Measurements from ENCODE around the gene IFNA17.
"Not testable (repeated sequence)": the region's sequence is repeated elsewhere in the genome, so short reads cannot be mapped to it uniquely, and the experiment has no call there.

IFNA17 gene

DNA sequence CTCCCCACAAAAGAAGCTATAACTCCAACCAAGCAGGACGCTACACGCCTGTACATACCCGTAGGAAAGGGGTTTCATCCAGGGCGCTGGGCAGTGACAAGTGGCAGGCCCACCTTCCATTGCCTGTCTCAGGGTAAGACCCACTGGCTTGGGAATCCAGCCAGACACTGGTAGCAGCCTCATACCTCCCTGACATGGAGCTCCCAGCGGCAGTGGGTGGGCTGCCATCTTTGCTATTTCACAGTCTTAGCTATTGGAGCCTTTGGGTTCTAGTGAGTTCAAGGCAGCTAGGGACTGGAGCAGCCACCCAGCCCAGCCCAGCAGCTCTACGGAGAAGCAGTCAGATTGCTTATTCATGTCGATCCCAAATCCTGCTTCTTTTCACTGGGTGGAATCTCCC lies 17.7 kb downstream of the IFNA17 start:
- no peak for DNase-seq

DNA sequence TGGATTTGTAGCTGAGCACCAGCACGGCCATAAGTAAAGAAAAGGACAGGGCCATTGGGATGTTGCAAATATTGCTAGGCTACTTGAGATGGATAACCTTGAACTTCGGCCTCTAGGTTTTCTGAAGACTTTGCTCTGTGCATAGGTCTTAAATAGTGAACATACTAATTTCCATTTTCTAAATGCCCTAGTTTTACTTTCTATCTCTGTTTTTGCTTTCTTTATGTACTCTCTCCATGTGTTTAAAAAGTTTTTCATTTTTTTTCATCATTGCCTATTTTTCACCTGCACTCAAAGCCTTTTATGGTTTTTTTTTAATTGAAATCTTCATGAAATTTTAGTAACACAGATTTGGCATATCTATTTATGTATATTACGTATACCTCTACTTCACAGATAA lies 21.0 kb downstream of the IFNA17 start, which contains the start of gene IFNA10:
Gene IFNA10 (minus strand): TSS at position 101 of the 400 bp plus-strand sequence. CDS start 46 bp downstream, at position 55.
- DNase-seq, result not testable (repeated sequence)

DNA sequence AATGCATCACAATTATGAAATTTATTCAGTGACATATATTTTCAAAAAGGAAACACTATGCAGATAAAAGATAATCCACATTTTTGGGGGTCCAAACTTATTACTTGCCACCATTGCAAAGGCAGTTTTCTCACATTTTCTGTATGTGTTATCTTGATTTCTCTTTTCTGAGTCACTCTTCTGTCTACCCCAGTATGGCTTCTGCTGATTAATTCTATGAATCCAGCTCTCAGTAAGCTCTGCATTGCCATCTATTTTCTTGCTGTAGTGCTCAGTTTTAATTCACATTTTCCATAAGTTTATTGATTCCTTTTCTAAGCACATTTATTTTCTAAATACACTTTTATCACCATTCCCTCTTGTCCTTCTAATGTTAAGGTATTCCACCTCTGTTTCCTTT lies 22.8 kb downstream of the IFNA17 start:
- no peak for DNase-seq

DNA sequence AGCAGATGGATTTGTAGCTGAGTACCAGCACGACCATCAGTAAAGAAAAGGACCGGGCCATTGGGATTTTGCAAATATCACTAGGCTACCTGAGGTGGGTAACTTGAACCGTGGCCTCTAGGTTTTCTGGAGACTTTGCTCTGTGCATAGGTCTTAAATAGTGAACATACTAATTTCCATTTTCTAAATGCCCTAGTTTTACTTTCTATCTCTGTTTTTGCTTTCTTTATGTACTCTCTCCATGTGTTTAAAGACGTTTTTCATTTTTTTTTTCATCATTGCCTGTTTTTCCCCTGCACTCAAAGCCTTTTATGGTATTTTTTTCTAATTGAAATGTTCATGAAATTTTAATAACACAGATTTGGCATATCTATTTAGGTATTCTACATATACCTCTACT lies 25.9 kb downstream of the IFNA17 start, which contains the start of gene IFNA7:
Gene IFNA7 (minus strand): TSS at position 101 of the 400 bp plus-strand sequence. CDS start 40 bp downstream, at position 61.
- DNase-seq, result not testable (repeated sequence)

DNA sequence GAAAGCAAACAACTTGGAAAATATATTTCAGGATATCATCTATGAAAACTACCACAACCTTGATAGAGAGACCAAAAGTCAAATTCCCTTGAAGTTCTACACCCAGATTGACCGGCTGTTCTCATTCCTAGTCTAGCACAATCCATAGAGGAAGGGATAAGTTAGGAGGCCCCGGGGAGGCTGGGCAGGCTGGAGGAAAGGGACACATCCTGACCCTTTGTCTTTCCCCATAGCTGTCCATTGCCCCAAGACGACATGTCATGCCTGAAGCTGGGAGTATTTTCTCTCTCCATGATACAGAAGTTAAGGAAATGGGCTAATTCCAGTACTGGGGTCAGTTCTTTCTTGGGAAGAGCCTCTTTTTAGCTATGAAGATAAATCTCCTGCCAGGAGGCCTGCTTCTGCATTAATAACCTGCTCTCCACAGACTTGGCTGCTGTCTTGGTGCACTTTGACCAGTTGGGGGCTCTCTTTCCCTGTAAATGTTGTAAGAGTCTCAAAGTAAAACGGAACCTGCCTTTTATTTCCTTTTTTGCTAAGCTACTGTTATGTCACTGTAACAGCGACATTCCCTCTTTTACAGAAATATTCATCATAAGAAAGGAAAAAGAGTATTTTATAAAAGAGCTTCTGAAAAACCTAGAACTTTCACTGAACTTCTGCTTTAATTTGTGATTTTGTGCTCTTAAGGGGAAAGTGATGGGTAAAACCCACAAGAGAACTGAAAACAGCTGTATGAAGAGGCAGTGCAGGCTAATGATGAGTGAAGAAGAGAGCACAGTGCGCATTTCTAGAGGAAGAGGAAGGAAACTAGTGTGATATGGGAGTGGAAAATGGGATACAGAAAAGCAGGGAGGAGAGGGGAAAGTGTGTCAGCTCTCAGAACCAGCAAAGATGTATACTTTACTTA lies 32.9 kb downstream of the IFNA17 start:
- DNase-seq, result peak; percentile 22

DNA sequence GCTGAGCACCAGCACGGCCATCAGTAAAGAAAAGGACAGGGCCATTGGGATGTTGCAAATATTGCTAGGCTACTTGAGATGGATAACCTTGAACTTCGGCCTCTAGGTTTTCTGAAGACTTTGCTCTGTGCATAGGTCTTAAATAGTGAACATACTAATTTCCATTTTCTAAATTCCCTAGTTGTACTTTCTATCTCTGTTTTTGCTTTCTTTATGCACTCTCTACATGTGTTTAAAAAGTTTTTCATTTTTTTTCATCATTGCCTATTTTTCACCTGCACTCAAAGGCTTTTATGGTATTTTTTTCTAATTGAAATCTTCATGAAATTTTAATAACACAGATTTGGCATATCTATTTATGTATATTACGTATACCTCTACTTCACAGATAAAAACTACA lies 40.5 kb downstream of the IFNA17 start, which contains the start of gene IFNA4:
Gene IFNA4 (minus strand): TSS at position 101 of the 400 bp plus-strand sequence. CDS start 56 bp downstream, at position 45.
- not testable (repeated sequence) for DNase-seq

DNA sequence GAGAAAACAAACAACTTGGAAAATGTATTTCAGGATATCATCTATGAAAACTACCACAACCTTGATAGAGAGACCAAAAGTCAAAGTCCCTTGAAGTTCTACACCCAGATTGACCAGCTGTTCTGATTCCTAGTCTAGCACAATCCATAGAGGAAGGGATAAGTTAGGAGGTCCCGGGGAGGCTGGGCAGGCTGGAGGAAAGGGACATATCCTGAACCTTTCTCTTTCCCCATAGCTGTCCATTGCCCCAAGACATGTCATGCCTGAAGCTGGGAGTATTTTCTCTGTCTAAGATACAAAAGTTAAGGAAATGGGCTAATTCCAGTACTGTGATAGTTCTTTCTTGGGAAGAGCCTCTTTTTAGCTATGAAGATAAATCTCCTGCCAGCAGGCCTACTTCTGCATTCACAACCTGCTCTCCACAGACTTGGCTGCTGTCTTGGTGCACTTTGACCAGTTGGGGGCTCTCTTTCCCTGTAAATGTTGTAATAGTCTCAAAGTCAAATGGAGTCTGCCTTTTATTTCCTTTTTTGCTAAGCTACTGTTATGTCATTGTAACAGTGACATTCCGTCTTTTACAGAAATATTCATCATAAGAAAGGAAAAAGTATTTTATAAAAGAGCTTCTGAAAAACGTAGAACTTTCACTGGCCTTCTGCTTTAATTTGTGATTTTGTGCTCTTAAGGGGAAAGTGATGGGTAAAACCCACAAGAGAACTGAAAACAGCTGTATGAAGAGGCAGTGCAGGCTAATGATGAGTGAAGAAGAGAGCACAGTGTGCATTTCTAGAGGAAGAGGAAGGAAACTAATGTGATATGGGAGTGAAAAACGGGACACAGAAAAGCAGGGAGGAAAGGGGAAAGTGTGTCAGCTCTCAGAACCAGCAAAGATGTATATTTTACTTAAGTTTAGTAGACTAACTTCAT lies 44.9 kb downstream of the IFNA17 start:
- DNase-seq, result peak; percentile 20

Data from kidney glomerular epithelial cell (primary cell).